Neuronal stem cell (in vitro differentiated cells): ENCODE measurements around the gene CCDC27.
"Not testable (repeated sequence)": the region's sequence is repeated elsewhere in the genome, so short reads cannot be mapped to it uniquely, and the experiment has no call there.

Experiments used
- DNase-seq: peaks from one replicate; pipeline ENCODE4 v3.0.0-alpha.2; 2013; ENCODE audit warnings: low spot score
- H2AFZ ChIP-seq: one replicate; pipeline ENCODE4 v1.6.1; 2013; ENCODE audit warnings: mild to moderate bottlenecking, low read length, inconsistent platforms
- H2AK5ac ChIP-seq: 2 replicates; pipeline ENCODE4 v1.6.1; 2013; ENCODE audit warnings: low read depth, mild to moderate bottlenecking, inconsistent platforms, low read length, moderate library complexity, mixed read lengths
- H2BK120ac ChIP-seq: 2 replicates; pipeline ENCODE4 v1.6.1; 2013; ENCODE audit warnings: low read depth, mild to moderate bottlenecking, inconsistent platforms, low read length, moderate library complexity, mixed read lengths
- H2BK12ac ChIP-seq: one replicate; pipeline ENCODE4 v1.6.1; 2013; ENCODE audit warnings: low read length, inconsistent platforms
- H2BK15ac ChIP-seq: 2 replicates; pipeline ENCODE4 v1.6.1; 2013; ENCODE audit warnings: mild to moderate bottlenecking, low read length, inconsistent platforms, mixed read lengths
- H2BK5ac ChIP-seq: one replicate; pipeline ENCODE4 v1.6.1; 2013; ENCODE audit warnings: inconsistent platforms, mild to moderate bottlenecking, low read length, moderate library complexity
- H3K14ac ChIP-seq: one replicate; pipeline ENCODE4 v1.6.1; 2013; ENCODE audit warnings: low read length, inconsistent platforms
- H3K18ac ChIP-seq: 2 replicates; pipeline ENCODE4 v1.6.1; 2013; ENCODE audit warnings: low read length, inconsistent platforms
- H3K23ac ChIP-seq: 2 replicates; pipeline ENCODE4 v1.6.1; 2013; ENCODE audit warnings: low read depth, mild to moderate bottlenecking, mixed read lengths, low read length, inconsistent platforms; ENCODE audit not compliant: poor library complexity
- H3K27ac ChIP-seq: replicated peaks from 3 replicates; pipeline ENCODE4 v1.5.1; 2013; ENCODE audit warnings: low read length, inconsistent platforms
- H3K27me3 ChIP-seq, 3 experiments: 2 replicates each; pipeline ENCODE4 v1.6.1; 2013; ENCODE audit warnings: low read length in 3 of 3, mild to moderate bottlenecking in 2 of 3, inconsistent platforms in 1 of 3, low read depth in 1 of 3, mixed read lengths in 1 of 3, moderate library complexity in 1 of 3; ENCODE audit not compliant: control insufficient read depth in 3 of 3, insufficient read depth in 3 of 3
- H3K36me3 ChIP-seq, 2 donors: replicated peaks in 1 of 2; 2 replicates each; pipeline ENCODE4 v1.6.1; 2013; ENCODE audit warnings: low read length in 2 of 2; ENCODE audit not compliant: control insufficient read depth in 2 of 2, insufficient read depth in 2 of 2
- H3K4ac ChIP-seq: 2 replicates; pipeline ENCODE4 v1.6.1; 2013; ENCODE audit warnings: inconsistent platforms, mild to moderate bottlenecking, low read length, moderate library complexity
- H3K4me1 ChIP-seq, 2 donors: 1 replicate in 1 of 2; 2 replicates in 1 of 2; pipeline ENCODE4 v1.6.1; 2013; ENCODE audit warnings: low read length in 2 of 2, low read depth in 1 of 2; ENCODE audit not compliant: control insufficient read depth in 2 of 2, insufficient read depth in 1 of 2
- H3K4me2 ChIP-seq: one replicate; pipeline ENCODE4 v1.6.1; 2013; ENCODE audit warnings: mild to moderate bottlenecking, low read length, inconsistent platforms; ENCODE audit not compliant: insufficient read depth, poor library complexity, severe bottlenecking
- H3K4me3 ChIP-seq, 2 donors: 2 replicates each; pipeline ENCODE4 v1.5.1; 2013; ENCODE audit warnings: low read length in 2 of 2, mild to moderate bottlenecking in 2 of 2, inconsistent platforms in 1 of 2, moderate library complexity in 1 of 2
- H3K79me1 ChIP-seq: one replicate; pipeline ENCODE4 v1.6.1; 2013; ENCODE audit warnings: low read depth, mild to moderate bottlenecking, inconsistent platforms, low read length, moderate library complexity
- H3K9ac ChIP-seq: one replicate; pipeline ENCODE4 v1.6.1; 2013; ENCODE audit warnings: mild to moderate bottlenecking, low read depth, low read length, inconsistent platforms; ENCODE audit not compliant: poor library complexity
- H3K9me3 ChIP-seq, 2 donors: replicated peaks in 1 of 2; 2 replicates each; pipeline versions ENCODE3 to v1.6.1; 2013; ENCODE audit warnings: low read length in 2 of 2, mild to moderate bottlenecking in 2 of 2, inconsistent platforms in 1 of 2, low read depth in 1 of 2, mixed read lengths in 1 of 2, moderate library complexity in 1 of 2; ENCODE audit not compliant: control insufficient read depth in 2 of 2, insufficient read depth in 1 of 2
- H4K8ac ChIP-seq: one replicate; pipeline ENCODE4 v1.6.1; 2013; ENCODE audit warnings: low read depth, mild to moderate bottlenecking, inconsistent platforms, low read length, moderate library complexity
- H4K91ac ChIP-seq: one replicate; pipeline ENCODE4 v1.6.1; 2013; ENCODE audit warnings: low read length, low read depth, mild to moderate bottlenecking, inconsistent platforms; ENCODE audit not compliant: poor library complexity
- WGBS, 2 donors: extraction: QIAGEN DNeasy Blood & Tissue Kit; methylation state at CpG; one replicate each; pipeline ENCODE4 v1.1.7; 2013; ENCODE audit warnings: missing lambda C conversion rate in 2 of 2, mixed read lengths in 1 of 2; ENCODE audit not compliant: insufficient read length in 2 of 2, insufficient replicate concordance in 1 of 2; ENCODE audit errors: extremely low coverage in 2 of 2; 5-methylcytosine and 5-hydroxymethylcytosine counted together

The CCDC27 gene

DNA sequence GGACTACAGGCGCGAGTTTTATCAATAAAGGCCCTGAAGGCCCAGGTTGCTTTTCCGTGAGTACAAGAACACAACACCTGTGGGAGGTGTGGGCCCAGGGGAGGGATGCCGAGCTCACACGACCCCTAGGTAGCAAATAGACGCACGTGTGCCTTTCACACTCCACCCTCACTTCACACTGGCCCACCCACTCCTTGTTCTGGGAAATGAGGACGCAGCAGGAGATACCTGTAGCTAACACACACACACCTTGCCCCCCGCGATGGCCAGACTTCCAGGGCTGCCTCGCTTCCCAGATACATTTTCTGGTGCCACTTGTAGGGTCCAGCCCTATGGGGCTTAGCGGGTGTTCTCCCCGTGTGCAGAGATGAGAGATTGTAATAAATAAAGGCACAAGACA, 4.3 kb upstream of the CCDC27 start:
- Histone ChIP-seq H3K4me1 (peaks cover 13 to 17% of the 10 kb centered on the region in 2 donors), H2AK5ac (no peak overlapping the region), H3K4ac (no peak overlapping the region), H3K4me3 (peak overlapping the region in 1 of 2 donors; percentile 90), H2BK120ac (no peak overlapping the region), H3K79me1 (peaks cover 14% of the 10 kb centered on the region), H3K14ac (no peak overlapping the region), H3K36me3 (peaks cover 10 to 28% of the 10 kb centered on the region in 2 donors), H2AFZ (peak overlapping the region; percentile 93), H4K91ac (no peak overlapping the region), H3K4me2 (no peak overlapping the region), H3K9ac (no peak overlapping the region), H3K9me3 (no peaks in the 10 kb centered on the region), H3K27me3 (peaks cover 0 to 22% (median 4%) of the 10 kb centered on the region in 3 experiments), H2BK15ac (no peak overlapping the region), H3K27ac (no peak overlapping the region), H2BK5ac (no peak overlapping the region), H3K23ac (no peak overlapping the region), H3K18ac (no peak overlapping the region), H2BK12ac (no peak overlapping the region), H4K8ac (no peak overlapping the region)
- no CpG with 5 or more reads among the region's 13 CpGs for WGBS, 2 donors
- no peak for DNase-seq

DNA sequence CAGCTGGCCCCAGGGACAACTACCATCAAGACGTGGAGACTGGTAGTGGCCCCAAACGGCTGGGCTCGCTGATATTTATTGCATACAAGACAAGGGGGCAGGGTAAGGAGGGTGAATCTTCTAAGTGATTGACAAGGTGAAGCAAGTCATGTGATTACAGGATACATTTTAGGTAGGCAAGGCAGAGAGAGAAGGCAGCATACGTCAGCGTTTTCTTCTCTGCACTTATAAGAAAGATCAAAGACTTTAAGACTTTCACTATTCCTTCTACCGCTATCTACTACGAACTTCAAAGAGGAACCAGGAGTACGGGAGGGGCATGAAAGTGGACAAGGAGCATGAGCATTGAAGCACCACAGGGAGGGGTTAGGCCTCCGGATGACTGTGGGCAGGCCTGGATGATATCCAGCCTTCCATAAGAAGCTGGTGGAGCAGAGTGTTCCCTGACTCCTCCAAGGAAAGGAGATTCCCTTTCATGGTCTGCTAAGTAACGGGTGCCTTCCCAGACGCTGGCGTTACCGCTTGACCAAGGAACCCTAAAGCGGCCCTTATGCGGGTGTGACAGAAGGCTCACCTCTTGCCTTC, 3.8 kb upstream of the CCDC27 start:
- not testable (repeated sequence) for H3K4me2 ChIP-seq, H3K4ac ChIP-seq, H2BK15ac ChIP-seq, H3K27ac ChIP-seq, H2AK5ac ChIP-seq, H2BK5ac ChIP-seq, DNase-seq, H3K14ac ChIP-seq, H3K18ac ChIP-seq, H2BK120ac ChIP-seq, H2BK12ac ChIP-seq, H3K9ac ChIP-seq, H3K23ac ChIP-seq, H3K4me3 ChIP-seq, H4K91ac ChIP-seq, H3K9me3 ChIP-seq, H4K8ac ChIP-seq
- peak overlapping the region; percentile 33 for H2AFZ ChIP-seq
- peaks cover 10 to 23% of the 10 kb centered on the region in 2 donors for H3K36me3 ChIP-seq
- WGBS, 2 donors, result no CpG with 5 or more reads among the region's 15 CpGs
- peaks cover 0 to 22% (median 4%) of the 10 kb centered on the region in 3 experiments for H3K27me3 ChIP-seq
- H3K79me1 ChIP-seq, result peaks cover 12% of the 10 kb centered on the region
- H3K4me1 ChIP-seq, result peaks cover 13 to 17% of the 10 kb centered on the region in 2 donors

DNA sequence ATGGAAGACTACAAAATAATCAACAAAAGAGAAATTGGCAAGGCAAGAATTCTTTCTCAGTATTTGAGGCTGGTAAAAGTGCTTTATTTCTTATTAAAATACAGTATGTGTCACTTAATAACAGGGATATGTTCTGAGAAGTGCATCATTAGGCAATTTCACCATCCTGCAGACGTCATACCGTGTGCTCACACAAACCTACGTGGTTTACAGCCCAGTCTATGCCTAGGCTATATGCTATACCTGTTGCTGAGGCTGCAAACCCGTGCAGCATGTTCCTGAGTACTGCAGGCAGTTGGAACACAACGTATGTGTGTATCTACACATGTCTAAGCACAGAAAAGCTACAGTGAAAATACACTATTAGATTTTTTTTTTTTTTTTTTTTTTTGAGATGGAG, 2.7 kb upstream of the CCDC27 start:
- H2BK5ac ChIP-seq, result no peak overlapping the region
- peaks cover 9 to 16% of the 10 kb centered on the region in 2 donors for H3K36me3 ChIP-seq
- no peak overlapping the region for H2AFZ ChIP-seq
- no peak overlapping the region for H2BK15ac ChIP-seq
- no peak overlapping the region for H4K8ac ChIP-seq
- no peak overlapping the region for H3K9ac ChIP-seq
- no peak overlapping the region for H4K91ac ChIP-seq
- peaks cover 0 to 30% (median 4%) of the 10 kb centered on the region in 3 experiments for H3K27me3 ChIP-seq
- no peak overlapping the region for H3K23ac ChIP-seq
- no peak overlapping the region for H3K14ac ChIP-seq
- no peak overlapping the region for H3K27ac ChIP-seq
- H2BK120ac ChIP-seq, result no peak overlapping the region
- H3K4me2 ChIP-seq, result no peak overlapping the region
- H3K18ac ChIP-seq, result no peak overlapping the region
- WGBS, 2 donors, result no CpG with 5 or more reads among the region's 5 CpGs
- peaks cover 13 to 16% of the 10 kb centered on the region in 2 donors for H3K4me1 ChIP-seq
- no peak overlapping the region for H3K4me3 ChIP-seq
- no peak for DNase-seq
- no peak overlapping the region for H2BK12ac ChIP-seq
- H3K4ac ChIP-seq, result no peak overlapping the region
- H3K9me3 ChIP-seq, result no peaks in the 10 kb centered on the region
- peaks cover 12% of the 10 kb centered on the region for H3K79me1 ChIP-seq
- no peak overlapping the region for H2AK5ac ChIP-seq

GRCh38 chr1:3750741-3751140, 1.5 kb upstream of the CCDC27 start:
- Histone ChIP-seq H3K9ac (no peak overlapping the region), H4K8ac (no peak overlapping the region), H3K79me1 (peaks cover 7% of the 10 kb centered on the region), H3K9me3 (no peaks in the 10 kb centered on the region), H2BK120ac (no peak overlapping the region), H2BK5ac (no peak overlapping the region), H3K27me3 (peaks cover 0 to 40% (median 4%) of the 10 kb centered on the region in 3 experiments), H3K4ac (no peak overlapping the region), H3K27ac (no peak overlapping the region), H3K14ac (no peak overlapping the region), H3K4me3 (no peak overlapping the region), H4K91ac (no peak overlapping the region), H3K4me2 (no peak overlapping the region), H3K36me3 (peaks cover 0 to 3% of the 10 kb centered on the region in 2 donors), H3K18ac (no peak overlapping the region), H2BK12ac (no peak overlapping the region), H3K4me1 (peaks cover 7 to 8% of the 10 kb centered on the region in 2 donors), H2AK5ac (no peak overlapping the region), H2BK15ac (no peak overlapping the region), H3K23ac (no peak overlapping the region), H2AFZ (no peak overlapping the region)
- DNase-seq, result no peak
- no CpG with 5 or more reads among the region's 6 CpGs for WGBS, 2 donors
